Uterus (tissue), 2 donors: ENCODE results near the gene EPHA2.

Experiments used
- POLR2A ChIP-seq, 2 donors: fragments of 450-650 bp; IDR thresholded peaks; one replicate each; pipeline ENCODE4 v1.6.1; 2016; ENCODE audit warnings: antibody characterized with exemption in 2 of 2, mild to moderate bottlenecking in 1 of 2, moderate library complexity in 1 of 2
- TF ChIP-seq, protein P1 (sequence below), 4 experiments: fragments of 200-600 bp in 2 of 4; fragments of 450-650 bp in 2 of 4; sonication (generic) in 2 of 4; IDR thresholded peaks; one replicate each; pipeline ENCODE4 v1.5.1; 2016 to 2019; ENCODE audit warnings: antibody characterized with exemption in 4 of 4, mild to moderate bottlenecking in 2 of 4, moderate library complexity in 1 of 4

DNA sequence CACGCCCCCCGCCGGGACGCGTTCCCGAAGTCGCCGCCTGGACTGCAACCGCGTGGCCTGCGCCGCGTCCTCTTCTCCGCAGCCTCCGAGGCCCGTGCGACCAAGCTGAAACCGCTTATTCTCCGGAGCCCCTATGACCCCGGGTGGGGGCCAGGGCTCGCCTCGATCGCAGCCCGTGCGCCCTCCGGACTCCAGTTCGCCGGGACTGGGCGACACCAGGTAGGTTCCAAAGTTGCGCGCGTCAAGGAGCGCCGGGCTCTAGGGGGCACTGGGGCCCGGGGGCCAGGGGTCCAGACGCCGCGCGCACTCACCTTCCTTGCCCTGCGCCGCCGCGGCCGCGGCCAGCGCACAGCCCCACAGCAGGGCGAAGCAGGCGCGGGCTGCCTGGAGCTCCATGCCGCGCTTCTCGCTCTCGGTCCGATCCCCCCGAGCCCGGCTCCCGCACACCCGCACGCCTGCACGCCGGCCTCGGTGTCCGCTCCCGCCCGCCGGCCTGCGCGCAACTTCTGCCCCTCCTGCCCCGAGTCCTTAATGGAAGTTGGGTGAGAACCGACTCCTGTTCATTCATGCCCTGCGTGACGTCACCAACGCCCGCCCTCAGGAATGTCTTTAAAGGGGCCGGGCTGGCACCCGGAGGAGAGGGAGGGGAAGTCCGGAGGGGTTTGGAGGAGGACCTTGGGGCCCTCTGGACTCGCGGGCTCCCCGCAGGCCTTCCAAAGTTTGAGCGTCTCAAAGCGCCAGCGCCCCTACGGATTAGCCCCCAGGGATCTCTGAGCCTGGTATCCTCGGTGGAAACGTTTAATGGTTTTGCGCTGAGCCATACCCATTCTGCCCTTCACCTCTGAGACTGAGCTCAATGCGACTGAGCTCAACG lies at the start of gene EPHA2:
- TF ChIP-seq, protein P1, sequence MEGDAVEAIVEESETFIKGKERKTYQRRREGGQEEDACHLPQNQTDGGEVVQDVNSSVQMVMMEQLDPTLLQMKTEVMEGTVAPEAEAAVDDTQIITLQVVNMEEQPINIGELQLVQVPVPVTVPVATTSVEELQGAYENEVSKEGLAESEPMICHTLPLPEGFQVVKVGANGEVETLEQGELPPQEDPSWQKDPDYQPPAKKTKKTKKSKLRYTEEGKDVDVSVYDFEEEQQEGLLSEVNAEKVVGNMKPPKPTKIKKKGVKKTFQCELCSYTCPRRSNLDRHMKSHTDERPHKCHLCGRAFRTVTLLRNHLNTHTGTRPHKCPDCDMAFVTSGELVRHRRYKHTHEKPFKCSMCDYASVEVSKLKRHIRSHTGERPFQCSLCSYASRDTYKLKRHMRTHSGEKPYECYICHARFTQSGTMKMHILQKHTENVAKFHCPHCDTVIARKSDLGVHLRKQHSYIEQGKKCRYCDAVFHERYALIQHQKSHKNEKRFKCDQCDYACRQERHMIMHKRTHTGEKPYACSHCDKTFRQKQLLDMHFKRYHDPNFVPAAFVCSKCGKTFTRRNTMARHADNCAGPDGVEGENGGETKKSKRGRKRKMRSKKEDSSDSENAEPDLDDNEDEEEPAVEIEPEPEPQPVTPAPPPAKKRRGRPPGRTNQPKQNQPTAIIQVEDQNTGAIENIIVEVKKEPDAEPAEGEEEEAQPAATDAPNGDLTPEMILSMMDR (IDR thresholded peaks at IDR 0.05): peak in 1 of 4 experiments; percentile 15
- TF ChIP-seq POLR2A (IDR thresholded peaks at IDR 0.05): peak; percentile 94 to 95
